ENCODE data around the gene ARRB1.

- TF ChIP-seq JUND (IDR thresholded peaks at IDR 0.05), result no peak
- TF ChIP-seq CTCF (IDR thresholded peaks at IDR 0.05 in 2 of 3, conservative IDR thresholded peaks at IDR 0.05 in 1 of 3; ENCODE audit: borderline replicate concordance in 1 of 3, insufficient read depth in 1 of 3, low read depth in 2 of 3, low read length in 2 of 3), result no peak
- no peak for TF ChIP-seq ATF3 (IDR thresholded peaks at IDR 0.05)
- TF ChIP-seq MAX (IDR thresholded peaks at IDR 0.05), result no peak
- no peak for TF ChIP-seq RAD21 (IDR thresholded peaks at IDR 0.05; ENCODE audit: low read depth)
- TF ChIP-seq POLR2AphosphoS5 (IDR thresholded peaks at IDR 0.05; ENCODE audit: low read depth, low read length), result no peak
- TF ChIP-seq POLR2A (IDR thresholded peaks at IDR 0.05; ENCODE audit: borderline replicate concordance, extremely low read depth, insufficient read depth, insufficient read length), result no peak
- TF ChIP-seq EGR1 (IDR thresholded peaks at IDR 0.05; ENCODE audit: low read depth), result no peak
- TF ChIP-seq EZH2 (IDR thresholded peaks at IDR 0.05), result no peak
- no peak for TF ChIP-seq SIN3A (IDR thresholded peaks at IDR 0.05; ENCODE audit: low read depth)
- no peak for TF ChIP-seq REST (IDR thresholded peaks at IDR 0.05; ENCODE audit: low read depth)
- no peak for TF ChIP-seq EZH2phosphoT487 (IDR thresholded peaks at IDR 0.05; ENCODE audit: borderline replicate concordance)
- no peak for TF ChIP-seq YY1 (IDR thresholded peaks at IDR 0.05; ENCODE audit: extremely low read depth, insufficient replicate concordance, low read depth, low read length)
- TF ChIP-seq TCF7L2 (IDR thresholded peaks at IDR 0.05; ENCODE audit: borderline replicate concordance, extremely low read depth, insufficient read depth, insufficient read length), result no peak
Measured at GRCh38 chr11:75302371-75302770, 49.1 kb downstream of the ARRB1 start.
